Large intestine (tissue), 12 donors: ENCODE measurements around the gene RASA1. TPM values are rescaled to one million over a fixed set of nuclear protein-coding genes. Genes with fewer than 3 reads are reported as not detected.
A peak's percentile ranks its signal among the peaks of the same experiment; 100 is the strongest.

Experiments
- DNase-seq, 2 donors: peaks; one replicate each; pipeline versions ENCODE4 v3.0.0 to v3.0.0-alpha.2; 2013
- H3K27ac ChIP-seq: one replicate; pipeline ENCODE4 v1.5.1; 2013; ENCODE audit warnings: low read length
- H3K27me3 ChIP-seq: 2 replicates; pipeline ENCODE4 v1.6.1; 2013; ENCODE audit warnings: low read length; ENCODE audit not compliant: control insufficient read depth, insufficient read depth
- H3K36me3 ChIP-seq: 2 replicates; pipeline ENCODE4 v1.6.1; 2013; ENCODE audit warnings: low read length; ENCODE audit not compliant: control insufficient read depth, insufficient read depth
- H3K4me1 ChIP-seq: one replicate; pipeline ENCODE4 v1.6.1; 2013; ENCODE audit warnings: low read length; ENCODE audit not compliant: control insufficient read depth, insufficient read depth
- H3K4me3 ChIP-seq: one replicate; pipeline ENCODE4 v1.5.1; 2013; ENCODE audit warnings: low read length
- H3K9me3 ChIP-seq: one replicate; pipeline ENCODE4 v1.6.1; 2013; ENCODE audit warnings: mild to moderate bottlenecking, low read depth, low read length, moderate library complexity; ENCODE audit not compliant: control insufficient read depth
- WGBS: methylation state at CpG from one replicate; pipeline ENCODE4 v1.1.5; 2013; ENCODE audit warnings: low lambda C conversion rate; ENCODE audit not compliant: insufficient coverage; 5-methylcytosine and 5-hydroxymethylcytosine counted together
- long read RNA-seq, 11 donors: transcript quantifications; one replicate each; lab custom pipeline, GENCODE V29; 2026
- polyA plus RNA-seq: library from polyadenylated mRNA; unstranded; fragments of 120-200 nt; gene quantifications from one replicate; pipeline ENCODE4 v1.2.1, GENCODE V29; 2013

The RASA1 gene
- 33.5 TPM for polyA plus RNA-seq
- long read RNA-seq, donor 1, partial matches to known transcripts = 0 of 11 reads
- long read RNA-seq, donor 1, other reads (novel, unspliced or antisense) = 11 of 11 reads
- long read RNA-seq, donor 2, partial matches to known transcripts = 50 of 94 reads
- long read RNA-seq, donor 2, other reads (novel, unspliced or antisense) = 41 of 94 reads
- long read RNA-seq, donor 3, partial matches to known transcripts = 74 of 122 reads
- long read RNA-seq, donor 3, other reads (novel, unspliced or antisense) = 46 of 122 reads
- long read RNA-seq, donor 4 = 0 reads
- long read RNA-seq, donor 5, partial matches to known transcripts = 7 of 20 reads
- long read RNA-seq, donor 5, other reads (novel, unspliced or antisense) = 9 of 20 reads
- long read RNA-seq, donor 6, partial matches to known transcripts = 51 of 88 reads
- long read RNA-seq, donor 6, other reads (novel, unspliced or antisense) = 35 of 88 reads
- long read RNA-seq, donor 7, partial matches to known transcripts = 5 of 5 reads
- long read RNA-seq, donor 7, other reads (novel, unspliced or antisense) = 0 of 5 reads
- long read RNA-seq, donor 8, partial matches to known transcripts = 68 of 69 reads
- long read RNA-seq, donor 8, other reads (novel, unspliced or antisense) = 0 of 69 reads
- long read RNA-seq, donor 9, partial matches to known transcripts = 27 of 42 reads
- long read RNA-seq, donor 9, other reads (novel, unspliced or antisense) = 13 of 42 reads
- long read RNA-seq, donor 10, partial matches to known transcripts = 0 of 3 reads
- long read RNA-seq, donor 10, other reads (novel, unspliced or antisense) = 0 of 3 reads
- long read RNA-seq, donor 11 = 0 reads

- Histone ChIP-seq H3K36me3 (peaks cover 5% of the 10 kb centered on the region), H3K27me3 (no peaks in the 10 kb centered on the region), H3K9me3 (no peaks in the 10 kb centered on the region), H3K4me1 (no peaks in the 10 kb centered on the region), H3K4me3 (peak within 1 kb of the TSS; percentile 94), H3K27ac (peak within 1 kb of the TSS; percentile 91)
- DNase-seq = peak; percentile 95 to 97
- WGBS = 0% methylated on average over 1 of the region's 46 CpGs
Measured at GRCh38 chr5:87267574-87268125, at the start of gene RASA1. Gene RASA1 (plus strand): TSS chr5:87267883. CDS start chr5:87268452, 569 bp downstream.

DNA sequence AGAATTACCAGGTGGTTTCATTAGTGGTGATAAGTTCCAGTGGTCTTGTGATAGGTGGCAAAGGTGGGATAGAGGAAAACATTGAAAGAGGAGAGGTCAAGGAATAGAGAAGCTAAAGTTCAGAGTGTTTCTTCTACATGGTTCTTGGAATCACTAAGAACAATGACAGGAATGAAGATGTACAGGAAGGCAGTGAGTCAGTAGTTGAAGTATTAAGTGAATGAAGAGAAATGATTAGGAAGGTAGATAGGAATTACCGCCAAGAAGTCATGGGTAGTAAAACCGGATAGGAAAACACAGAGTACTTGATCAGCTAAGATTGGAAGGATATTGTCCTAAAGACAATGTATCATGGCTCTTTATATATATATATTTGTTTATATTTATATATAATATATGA lies 37.9 kb upstream of the RASA1 start:
- DNase-seq = no peak
- no peaks in the 10 kb centered on the region for H3K9me3 ChIP-seq
- H3K4me3 ChIP-seq = no peak overlapping the region
- no peaks in the 10 kb centered on the region for H3K27me3 ChIP-seq
- no peak overlapping the region for H3K27ac ChIP-seq
- no peaks in the 10 kb centered on the region for H3K36me3 ChIP-seq
- H3K4me1 ChIP-seq = no peaks in the 10 kb centered on the region
- no CpG with 5 or more reads among the region's 2 CpGs for WGBS

DNA sequence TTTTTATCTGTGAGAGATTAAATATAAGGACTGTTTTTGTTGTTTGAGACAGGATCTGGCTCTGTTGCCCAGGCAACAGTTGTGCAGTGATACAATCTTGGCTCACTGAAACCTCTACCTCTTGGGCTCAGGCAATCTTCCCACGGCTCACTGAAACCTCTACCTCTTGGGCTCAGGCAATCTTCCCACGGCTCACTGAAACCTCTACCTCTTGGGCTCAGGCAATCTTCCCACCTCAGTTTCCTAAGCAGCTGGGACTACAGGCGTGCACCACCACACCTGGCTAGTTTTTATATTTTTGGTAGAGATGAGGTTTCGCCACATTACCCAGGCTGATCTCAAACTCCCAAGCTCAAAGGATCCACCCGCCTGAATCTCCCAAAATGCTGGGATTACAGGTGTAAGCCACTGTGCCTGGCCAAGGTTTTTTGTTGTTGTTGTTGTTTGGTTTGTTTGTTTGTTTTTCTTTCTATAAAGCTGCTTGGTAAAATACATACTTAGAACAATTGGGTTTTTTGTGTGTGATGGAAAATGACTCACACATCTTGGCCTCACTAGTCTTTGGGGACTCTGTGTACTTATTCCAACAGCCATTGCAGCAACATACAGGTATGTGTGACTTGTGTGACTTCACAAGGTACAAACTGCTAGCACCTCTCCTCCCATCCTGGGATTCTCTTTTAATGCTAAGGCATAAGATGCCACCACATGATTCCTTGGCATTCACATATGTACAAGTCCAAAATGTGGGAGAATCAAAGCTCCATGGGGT lies 36.5 kb upstream of the RASA1 start:
- DNase-seq = no peak
- H3K36me3 ChIP-seq = no peaks in the 10 kb centered on the region
- no CpG with 5 or more reads among the region's 5 CpGs for WGBS
- no peak overlapping the region for H3K27ac ChIP-seq
- no peak overlapping the region for H3K4me3 ChIP-seq
- H3K9me3 ChIP-seq = no peaks in the 10 kb centered on the region
- H3K4me1 ChIP-seq = no peaks in the 10 kb centered on the region
- H3K27me3 ChIP-seq = no peaks in the 10 kb centered on the region

- Histone ChIP-seq H3K4me1 (no peaks in the 10 kb centered on the region), H3K36me3 (no peaks in the 10 kb centered on the region), H3K27ac (no peak overlapping the region), H3K27me3 (no peaks in the 10 kb centered on the region), H3K4me3 (no peak overlapping the region), H3K9me3 (no peaks in the 10 kb centered on the region)
- WGBS = no CpG with 5 or more reads among the region's 2 CpGs
- DNase-seq = no peak
Measured at GRCh38 chr5:87233143-87233542, 34.5 kb upstream of the RASA1 start.

GRCh38 chr5:87241555-87241954 lies 26.1 kb upstream of the RASA1 start:
- WGBS = 100% methylated on average over 2 of the region's 2 CpGs
- no peaks in the 10 kb centered on the region for H3K27me3 ChIP-seq

GRCh38 chr5:87242242-87242641 lies 25.4 kb upstream of the RASA1 start:
- no peak overlapping the region for H3K27ac ChIP-seq
- no CpG with 5 or more reads among the region's 1 CpG for WGBS

More at GRCh38 chr5:87241555-87241954, 26.1 kb upstream of the RASA1 start:
- no peaks in the 10 kb centered on the region for H3K36me3 ChIP-seq
- H3K4me3 ChIP-seq = no peak overlapping the region
- H3K27ac ChIP-seq = no peak overlapping the region
- H3K4me1 ChIP-seq = no peaks in the 10 kb centered on the region
- no peaks in the 10 kb centered on the region for H3K9me3 ChIP-seq
- DNase-seq = no peak

GRCh38 chr5:87243161-87243844 lies 24.4 kb upstream of the RASA1 start:
- Histone ChIP-seq H3K4me3 (no peak overlapping the region), H3K27ac (no peak overlapping the region), H3K36me3 (no peaks in the 10 kb centered on the region), H3K27me3 (no peaks in the 10 kb centered on the region), H3K4me1 (no peaks in the 10 kb centered on the region), H3K9me3 (no peaks in the 10 kb centered on the region)
- WGBS = 89% methylated on average over 1 of the region's 3 CpGs
- no peak for DNase-seq

More at GRCh38 chr5:87242242-87242641, 25.4 kb upstream of the RASA1 start:
- no peaks in the 10 kb centered on the region for H3K27me3 ChIP-seq
- H3K4me3 ChIP-seq = no peak overlapping the region
- no peaks in the 10 kb centered on the region for H3K36me3 ChIP-seq
- DNase-seq = no peak
- H3K4me1 ChIP-seq = no peaks in the 10 kb centered on the region
- H3K9me3 ChIP-seq = no peaks in the 10 kb centered on the region

- WGBS = 76% methylated on average over 2 of the region's 2 CpGs
- H3K4me3 ChIP-seq = no peak overlapping the region
- no peak overlapping the region for H3K27ac ChIP-seq
- H3K9me3 ChIP-seq = no peaks in the 10 kb centered on the region
- no peaks in the 10 kb centered on the region for H3K4me1 ChIP-seq
- no peaks in the 10 kb centered on the region for H3K36me3 ChIP-seq
- no peaks in the 10 kb centered on the region for H3K27me3 ChIP-seq
- DNase-seq = no peak
Measured at GRCh38 chr5:87245451-87245850, 22.2 kb upstream of the RASA1 start.

DNA sequence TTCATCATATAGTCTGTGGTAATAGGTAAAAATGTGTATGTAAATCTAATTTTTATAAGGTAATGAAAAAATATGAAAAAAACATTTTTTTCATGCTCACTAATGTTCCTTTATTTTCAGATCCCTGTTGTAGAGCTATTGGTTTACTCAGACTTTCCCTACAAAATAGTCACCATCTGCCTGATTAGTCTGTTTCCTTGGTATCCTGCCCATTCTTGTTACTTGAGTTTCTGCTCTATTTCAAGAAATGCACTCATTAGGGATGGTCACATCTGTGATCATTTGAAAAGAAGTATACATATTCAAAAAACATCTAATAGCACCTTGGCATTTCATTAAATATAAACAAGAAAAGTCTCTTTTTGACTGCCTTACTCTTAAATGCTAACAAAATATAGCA lies 21.6 kb upstream of the RASA1 start:
- no peak overlapping the region for H3K4me3 ChIP-seq
- no peaks in the 10 kb centered on the region for H3K36me3 ChIP-seq
- H3K4me1 ChIP-seq = no peaks in the 10 kb centered on the region
- no peaks in the 10 kb centered on the region for H3K9me3 ChIP-seq
- DNase-seq = no peak
- no peaks in the 10 kb centered on the region for H3K27me3 ChIP-seq
- no peak overlapping the region for H3K27ac ChIP-seq
